ENCODE results near the gene CFAP251.

DNA sequence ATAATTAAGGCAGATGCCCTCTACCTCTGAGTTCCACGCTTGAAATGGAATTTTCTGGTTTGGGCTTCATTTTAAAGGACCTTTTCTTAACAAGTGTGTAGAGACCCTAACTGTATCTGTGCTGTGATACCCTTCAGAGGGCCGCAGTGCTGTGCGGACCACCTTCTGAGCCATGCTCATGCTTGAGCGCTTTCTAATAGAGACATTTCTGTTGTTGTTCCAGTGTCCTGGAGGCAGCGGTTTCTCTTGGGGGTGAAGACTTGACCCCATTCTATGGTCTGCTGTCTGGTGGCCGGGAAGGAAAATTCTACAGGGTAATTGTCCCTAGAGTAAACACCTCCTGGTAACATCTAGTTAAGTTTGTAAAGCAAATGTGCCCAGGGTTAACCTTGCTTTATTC, 56.6 kb downstream of the CFAP251 start:
- TF ChIP-seq, protein P1, sequence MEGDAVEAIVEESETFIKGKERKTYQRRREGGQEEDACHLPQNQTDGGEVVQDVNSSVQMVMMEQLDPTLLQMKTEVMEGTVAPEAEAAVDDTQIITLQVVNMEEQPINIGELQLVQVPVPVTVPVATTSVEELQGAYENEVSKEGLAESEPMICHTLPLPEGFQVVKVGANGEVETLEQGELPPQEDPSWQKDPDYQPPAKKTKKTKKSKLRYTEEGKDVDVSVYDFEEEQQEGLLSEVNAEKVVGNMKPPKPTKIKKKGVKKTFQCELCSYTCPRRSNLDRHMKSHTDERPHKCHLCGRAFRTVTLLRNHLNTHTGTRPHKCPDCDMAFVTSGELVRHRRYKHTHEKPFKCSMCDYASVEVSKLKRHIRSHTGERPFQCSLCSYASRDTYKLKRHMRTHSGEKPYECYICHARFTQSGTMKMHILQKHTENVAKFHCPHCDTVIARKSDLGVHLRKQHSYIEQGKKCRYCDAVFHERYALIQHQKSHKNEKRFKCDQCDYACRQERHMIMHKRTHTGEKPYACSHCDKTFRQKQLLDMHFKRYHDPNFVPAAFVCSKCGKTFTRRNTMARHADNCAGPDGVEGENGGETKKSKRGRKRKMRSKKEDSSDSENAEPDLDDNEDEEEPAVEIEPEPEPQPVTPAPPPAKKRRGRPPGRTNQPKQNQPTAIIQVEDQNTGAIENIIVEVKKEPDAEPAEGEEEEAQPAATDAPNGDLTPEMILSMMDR (IDR thresholded peaks at IDR 0.05) = no peak
- no peak for TF ChIP-seq POLR2A (IDR thresholded peaks at IDR 0.05)

Data from transverse colon (tissue), 3 donors.